Uterus (tissue), 4 donors: ENCODE data around the gene SNAPC4. TPM values are rescaled to one million over a fixed set of nuclear protein-coding genes. Genes with fewer than 3 reads are reported as not detected.
"Not testable (repeated sequence)": the region's sequence is repeated elsewhere in the genome, so short reads cannot be mapped to it uniquely, and the experiment has no call there.

ENCODE experiments used
- DNase-seq, 2 donors: peaks; one replicate each; pipeline ENCODE4 v3.0.0-alpha.2; 2019 to 2020
- H3K27ac ChIP-seq, 2 donors: fragments of 200-600 bp; sonication (generic); 1 replicate in 1 of 2; 2 replicates in 1 of 2; pipeline ENCODE4 v1.5.1; 2016 to 2018
- H3K27me3 ChIP-seq, 2 donors: fragments of 200-600 bp; sonication (generic); one replicate each; pipeline ENCODE4 v1.5.1; 2018 to 2019; ENCODE audit warnings: control low read depth in 1 of 2
- H3K36me3 ChIP-seq, 2 donors: fragments of 200-600 bp; sonication (generic); one replicate each; pipeline ENCODE4 v1.5.1; 2019; ENCODE audit warnings: control low read depth in 1 of 2
- H3K4me1 ChIP-seq, 2 donors: fragments of 200-600 bp; sonication (generic); one replicate each; pipeline ENCODE4 v1.5.1; 2018 to 2019; ENCODE audit warnings: control low read depth in 1 of 2
- H3K4me3 ChIP-seq, 2 donors: fragments of 200-600 bp; sonication (generic); 1 replicate in 1 of 2; 2 replicates in 1 of 2; pipeline ENCODE4 v1.5.1; 2018 to 2019; ENCODE audit warnings: mild to moderate bottlenecking in 1 of 2
- H3K9me3 ChIP-seq, 2 donors: fragments of 200-600 bp; sonication (generic); one replicate each; pipeline ENCODE4 v1.5.1; 2019; ENCODE audit warnings: control low read depth in 1 of 2
- POLR2A ChIP-seq, 2 donors: fragments of 450-650 bp; IDR thresholded peaks; one replicate each; pipeline ENCODE4 v1.6.1; 2016; ENCODE audit warnings: antibody characterized with exemption in 2 of 2, mild to moderate bottlenecking in 1 of 2, moderate library complexity in 1 of 2
- intact Hi-C: fragments of 100-400 bp; cut with DNase I; formaldehyde crosslinking; loops from one replicate; pipeline ENCODE4 v1.15.1; 2023; ENCODE audit warnings: low total_unique reads
- total RNA-seq, 4 donors: library from RNA; depleted of rRNA in 3 of 4; stranded (reverse); fragments of >200 nt in 3 of 4; gene quantifications; one replicate each; pipeline versions ENCODE4 v1.1.0 to v1.2.4, GENCODE V29; 2014 to 2023
- TF ChIP-seq, protein P1 (sequence below), 4 experiments: fragments of 200-600 bp in 2 of 4; fragments of 450-650 bp in 2 of 4; sonication (generic) in 2 of 4; IDR thresholded peaks; one replicate each; pipeline ENCODE4 v1.5.1; 2016 to 2019; ENCODE audit warnings: antibody characterized with exemption in 4 of 4, mild to moderate bottlenecking in 2 of 4, moderate library complexity in 1 of 4
- donor health status: DM: yes; HTN: yes; CAD: no.

The SNAPC4 gene
- total RNA-seq, 4 donors from 2014 or later, result 0.51 to 12.5 (median 7.7) TPM

DNA sequence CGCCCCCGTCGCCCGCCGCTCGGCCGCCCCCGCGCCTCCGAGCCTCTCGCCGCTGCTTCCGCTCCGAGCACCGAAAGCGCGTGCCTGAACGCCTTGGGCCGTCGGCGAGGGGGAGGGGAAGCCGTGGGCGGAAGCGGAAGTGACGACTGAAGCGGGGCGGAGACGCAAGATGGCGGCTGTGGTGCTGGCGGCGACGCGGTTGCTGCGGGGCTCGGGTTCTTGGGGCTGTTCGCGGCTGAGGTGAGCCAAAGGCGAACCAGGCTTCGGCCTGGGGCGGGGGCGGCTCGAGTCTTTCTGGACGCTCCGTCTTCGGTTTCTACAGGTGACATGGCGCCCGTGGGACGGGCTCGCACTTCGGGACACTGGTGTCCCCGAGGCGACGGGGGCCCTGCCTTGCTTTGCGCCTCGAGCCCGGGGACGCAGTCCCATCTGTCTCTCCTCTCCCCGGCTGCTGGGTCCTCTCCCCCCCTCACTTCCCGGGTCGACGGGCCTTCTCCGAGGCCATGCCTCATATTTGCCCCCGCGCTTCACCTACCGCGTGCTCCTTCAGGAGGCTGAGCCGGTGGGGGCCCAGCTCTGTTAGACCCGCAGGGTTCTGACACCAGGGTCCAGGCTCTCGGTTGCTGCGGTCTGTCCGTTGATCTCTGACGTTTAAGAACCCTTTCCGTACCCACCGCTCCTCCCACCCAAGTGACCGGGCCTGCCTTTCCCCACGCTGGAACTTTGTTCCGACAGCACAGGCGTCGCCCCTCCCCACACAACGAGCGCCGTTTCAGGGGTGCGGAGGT, 10.7 kb upstream of the SNAPC4 start, which contains the start of the genes ENTR1 and PMPCA:
TSS of gene ENTR1 (minus strand) at position 115 of the 788 bp plus-strand sequence. CDS start 217 bp downstream, outside the sequence.
TSS of gene PMPCA (plus strand) at position 159 of the 788 bp plus-strand sequence. CDS start at position 170, 11 bp downstream.
- H3K27me3 ChIP-seq, result no peaks in the 10 kb centered on the region
- peak within 1 kb of the TSS; percentile 78 to 80 for H3K27ac ChIP-seq
- no peaks in the 10 kb centered on the region for H3K9me3 ChIP-seq
- DNase-seq, result peak; percentile 91 to 93
- TF ChIP-seq POLR2A (IDR thresholded peaks at IDR 0.05), result peak; percentile 72 to 92
- TF ChIP-seq, protein P1, sequence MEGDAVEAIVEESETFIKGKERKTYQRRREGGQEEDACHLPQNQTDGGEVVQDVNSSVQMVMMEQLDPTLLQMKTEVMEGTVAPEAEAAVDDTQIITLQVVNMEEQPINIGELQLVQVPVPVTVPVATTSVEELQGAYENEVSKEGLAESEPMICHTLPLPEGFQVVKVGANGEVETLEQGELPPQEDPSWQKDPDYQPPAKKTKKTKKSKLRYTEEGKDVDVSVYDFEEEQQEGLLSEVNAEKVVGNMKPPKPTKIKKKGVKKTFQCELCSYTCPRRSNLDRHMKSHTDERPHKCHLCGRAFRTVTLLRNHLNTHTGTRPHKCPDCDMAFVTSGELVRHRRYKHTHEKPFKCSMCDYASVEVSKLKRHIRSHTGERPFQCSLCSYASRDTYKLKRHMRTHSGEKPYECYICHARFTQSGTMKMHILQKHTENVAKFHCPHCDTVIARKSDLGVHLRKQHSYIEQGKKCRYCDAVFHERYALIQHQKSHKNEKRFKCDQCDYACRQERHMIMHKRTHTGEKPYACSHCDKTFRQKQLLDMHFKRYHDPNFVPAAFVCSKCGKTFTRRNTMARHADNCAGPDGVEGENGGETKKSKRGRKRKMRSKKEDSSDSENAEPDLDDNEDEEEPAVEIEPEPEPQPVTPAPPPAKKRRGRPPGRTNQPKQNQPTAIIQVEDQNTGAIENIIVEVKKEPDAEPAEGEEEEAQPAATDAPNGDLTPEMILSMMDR (IDR thresholded peaks at IDR 0.05), result peak in 1 of 4 experiments; percentile 41
- H3K4me3 ChIP-seq, result peak within 1 kb of the TSS; percentile 70 to 94
- intact Hi-C loops, result no loop called here
- H3K4me1 ChIP-seq, result peaks cover 0 to 8% of the 10 kb centered on the region in 2 donors
- H3K36me3 ChIP-seq, result no peaks in the 10 kb centered on the region

DNA sequence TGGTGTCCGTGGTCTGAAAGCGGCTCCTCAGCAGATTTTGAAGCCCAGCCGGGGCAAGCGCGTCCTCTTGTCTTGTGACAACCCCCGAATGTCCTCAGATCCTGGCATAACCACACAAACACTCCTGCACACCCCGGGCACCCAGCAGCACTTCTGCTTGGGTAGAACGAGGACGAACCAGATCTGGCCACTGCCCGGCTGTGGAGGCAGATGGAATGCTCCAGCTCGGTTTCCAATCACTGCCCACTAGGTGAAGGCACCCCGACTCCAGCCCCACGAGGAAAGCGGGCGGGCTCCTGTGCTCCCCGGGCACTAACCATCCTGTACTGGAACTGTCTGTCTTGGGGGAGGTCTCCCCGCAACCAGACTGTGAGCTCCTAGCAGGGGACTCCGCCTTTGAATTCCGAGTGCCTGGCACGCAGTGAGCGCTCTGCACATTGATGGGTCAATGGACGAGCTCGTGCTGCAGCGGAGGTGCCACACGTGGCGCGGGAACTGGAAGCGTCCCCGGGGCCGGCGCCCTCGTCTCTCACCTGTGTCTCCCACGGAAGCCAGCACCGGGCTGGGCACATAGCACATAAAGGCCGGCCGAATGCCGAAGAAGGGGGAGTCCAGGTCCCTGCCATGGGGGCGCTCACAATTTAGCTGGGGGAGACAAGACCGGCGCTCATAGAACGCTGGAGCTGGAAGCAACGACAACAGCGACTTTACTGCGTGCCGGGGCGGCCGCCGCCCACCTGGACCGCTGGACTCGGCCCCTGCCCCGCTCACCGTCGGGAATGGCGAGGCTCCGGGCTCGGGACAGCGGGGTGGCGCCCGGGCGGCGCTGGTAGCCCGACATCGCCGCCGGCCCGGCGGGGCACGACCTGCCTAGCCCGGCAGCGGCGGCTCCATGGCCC, 9.8 kb upstream of the SNAPC4 start:
- TF ChIP-seq, protein P1 (IDR thresholded peaks at IDR 0.05), result no peak
- TF ChIP-seq POLR2A (IDR thresholded peaks at IDR 0.05), result no peak
- H3K4me1 ChIP-seq, result peaks cover 0 to 8% of the 10 kb centered on the region in 2 donors
- intact Hi-C loops, result no loop called here
- DNase-seq, result no peak
- H3K27me3 ChIP-seq, result no peaks in the 10 kb centered on the region
- no peaks in the 10 kb centered on the region for H3K9me3 ChIP-seq
- no peaks in the 10 kb centered on the region for H3K36me3 ChIP-seq
- peak overlapping the region; percentile 78 to 80 for H3K27ac ChIP-seq
- peak overlapping the region; percentile 70 to 94 for H3K4me3 ChIP-seq

DNA sequence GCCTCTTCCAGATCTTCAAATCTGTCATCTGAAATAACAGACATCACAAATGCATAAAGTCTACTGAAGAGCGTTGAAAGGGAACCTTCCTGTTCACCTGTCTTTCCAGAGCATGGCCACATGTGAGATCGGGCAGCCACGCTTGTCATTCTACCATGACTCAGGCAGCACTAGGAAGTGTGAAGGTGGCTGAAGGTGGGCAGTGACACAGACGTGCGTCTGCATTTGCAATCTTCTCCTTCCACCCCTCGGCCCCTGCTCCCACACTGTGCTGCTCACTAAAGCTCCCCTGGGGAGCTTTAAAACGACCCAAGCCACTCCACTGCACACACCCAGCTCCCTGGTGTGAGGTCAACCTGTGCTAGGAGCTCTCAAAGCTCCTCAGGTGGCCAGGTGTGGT, 7.9 kb upstream of the SNAPC4 start:
- Histone ChIP-seq H3K4me3 (no peak overlapping the region), H3K27me3 (no peaks in the 10 kb centered on the region), H3K36me3 (no peaks in the 10 kb centered on the region), H3K4me1 (peaks cover 0 to 8% of the 10 kb centered on the region in 2 donors), H3K9me3 (no peaks in the 10 kb centered on the region), H3K27ac (no peak overlapping the region)
- no peak for TF ChIP-seq POLR2A (IDR thresholded peaks at IDR 0.05)
- TF ChIP-seq, protein P1 (IDR thresholded peaks at IDR 0.05), result no peak
- DNase-seq, result no peak
- intact Hi-C loops, result no loop called here

DNA sequence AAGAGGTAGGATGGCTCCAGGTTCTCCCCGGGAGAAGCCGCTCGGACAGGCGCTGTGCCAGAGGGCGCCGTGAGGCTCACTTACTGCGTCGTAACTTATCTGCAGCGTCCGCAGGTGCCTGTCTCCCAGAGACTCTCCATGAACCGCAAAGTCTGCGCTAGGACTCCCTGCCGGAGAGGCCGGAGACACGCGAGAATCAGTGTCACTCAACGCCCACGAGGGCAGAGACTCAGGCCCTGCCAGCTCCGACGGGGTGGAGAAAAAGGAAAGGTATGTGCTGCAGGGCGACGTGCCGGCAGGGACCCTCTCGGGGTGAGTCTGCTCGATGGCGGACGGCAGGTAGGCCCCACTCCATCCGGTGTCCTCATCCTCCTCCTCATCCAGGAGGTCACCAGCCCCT, 7.1 kb upstream of the SNAPC4 start:
- intact Hi-C loops, H3K36me3 ChIP-seq, H3K9me3 ChIP-seq, DNase-seq, H3K27ac ChIP-seq, H3K27me3 ChIP-seq, H3K4me3 ChIP-seq, H3K4me1 ChIP-seq: not testable (repeated sequence)

DNA sequence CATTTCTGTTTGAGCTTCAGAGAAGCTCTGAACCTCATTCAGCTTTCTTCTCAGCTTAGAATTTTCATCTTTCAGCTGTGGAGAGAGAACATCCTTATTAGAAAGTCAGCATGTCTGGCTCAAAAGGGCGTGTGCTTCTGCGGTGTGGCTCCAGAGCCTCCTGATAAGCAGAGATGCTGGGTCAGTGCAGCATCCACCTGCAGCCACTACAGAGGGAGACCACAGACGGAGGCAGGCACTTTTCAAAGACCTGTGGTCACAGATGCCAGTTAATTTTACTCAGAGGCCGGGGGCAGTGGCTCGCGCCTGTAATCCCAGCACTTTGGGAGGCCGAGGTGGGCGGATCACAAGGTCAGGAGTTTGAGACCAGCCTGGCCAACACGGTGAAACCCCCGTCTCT, 5.9 kb upstream of the SNAPC4 start:
- H3K27me3 ChIP-seq, H3K36me3 ChIP-seq, H3K9me3 ChIP-seq, intact Hi-C loops, H3K27ac ChIP-seq, H3K4me1 ChIP-seq, H3K4me3 ChIP-seq, DNase-seq: not testable (repeated sequence)
